ENCODE measurements around the gene MCM3AP. TPM values are rescaled to one million over a fixed set of nuclear protein-coding genes. Genes with fewer than 3 reads are reported as not detected.

Gene MCM3AP
- total and polyA plus RNA-seq, 2 experiments from 2014 or later = 35.4 to 64.8 TPM

GRCh38 chr21:46304955-46305354 is 19.5 kb upstream of the MCM3AP start:
- WGBS (ENCODE audit: low lambda C conversion rate, missing lambda C conversion rate) = 85% methylated on average over 11 of the region's 11 CpGs
- Histone ChIP-seq H4K20me1 (ENCODE audit: insufficient read depth, poor library complexity, severe bottlenecking) (no peaks in the 10 kb centered on the region), H3K36me3 (replicated peaks; ENCODE audit: insufficient read depth, low read depth) (no peaks in the 10 kb centered on the region), H2AFZ (no peak overlapping the region), H3K4me1 (ENCODE audit: insufficient read depth) (no peaks in the 10 kb centered on the region), H3K27me3 (no peaks in the 10 kb centered on the region), H3K4me2 (no peak overlapping the region), H3K9me3 (ENCODE audit: low read depth) (no peaks in the 10 kb centered on the region), H3K79me2 (no peaks in the 10 kb centered on the region), H3K4me3 (no peak overlapping the region), H3K9me2 (replicated peaks; ENCODE audit: insufficient read depth) (no peaks in the 10 kb centered on the region), H3K27ac (no peak overlapping the region)
- no peak for DNase-seq (ENCODE audit: low spot score)
- TF ChIP-seq EZH2 (IDR thresholded peaks at IDR 0.05; ENCODE audit: borderline replicate concordance) (no peak), EZH2phosphoT487 (IDR thresholded peaks at IDR 0.05; ENCODE audit: low read depth, severe bottlenecking, unreplicated experiment) (no peak)
- TF ChIP-seq, protein P1, sequence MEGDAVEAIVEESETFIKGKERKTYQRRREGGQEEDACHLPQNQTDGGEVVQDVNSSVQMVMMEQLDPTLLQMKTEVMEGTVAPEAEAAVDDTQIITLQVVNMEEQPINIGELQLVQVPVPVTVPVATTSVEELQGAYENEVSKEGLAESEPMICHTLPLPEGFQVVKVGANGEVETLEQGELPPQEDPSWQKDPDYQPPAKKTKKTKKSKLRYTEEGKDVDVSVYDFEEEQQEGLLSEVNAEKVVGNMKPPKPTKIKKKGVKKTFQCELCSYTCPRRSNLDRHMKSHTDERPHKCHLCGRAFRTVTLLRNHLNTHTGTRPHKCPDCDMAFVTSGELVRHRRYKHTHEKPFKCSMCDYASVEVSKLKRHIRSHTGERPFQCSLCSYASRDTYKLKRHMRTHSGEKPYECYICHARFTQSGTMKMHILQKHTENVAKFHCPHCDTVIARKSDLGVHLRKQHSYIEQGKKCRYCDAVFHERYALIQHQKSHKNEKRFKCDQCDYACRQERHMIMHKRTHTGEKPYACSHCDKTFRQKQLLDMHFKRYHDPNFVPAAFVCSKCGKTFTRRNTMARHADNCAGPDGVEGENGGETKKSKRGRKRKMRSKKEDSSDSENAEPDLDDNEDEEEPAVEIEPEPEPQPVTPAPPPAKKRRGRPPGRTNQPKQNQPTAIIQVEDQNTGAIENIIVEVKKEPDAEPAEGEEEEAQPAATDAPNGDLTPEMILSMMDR (IDR thresholded peaks at IDR 0.05; ENCODE audit: poor library complexity) = no peak

DNA sequence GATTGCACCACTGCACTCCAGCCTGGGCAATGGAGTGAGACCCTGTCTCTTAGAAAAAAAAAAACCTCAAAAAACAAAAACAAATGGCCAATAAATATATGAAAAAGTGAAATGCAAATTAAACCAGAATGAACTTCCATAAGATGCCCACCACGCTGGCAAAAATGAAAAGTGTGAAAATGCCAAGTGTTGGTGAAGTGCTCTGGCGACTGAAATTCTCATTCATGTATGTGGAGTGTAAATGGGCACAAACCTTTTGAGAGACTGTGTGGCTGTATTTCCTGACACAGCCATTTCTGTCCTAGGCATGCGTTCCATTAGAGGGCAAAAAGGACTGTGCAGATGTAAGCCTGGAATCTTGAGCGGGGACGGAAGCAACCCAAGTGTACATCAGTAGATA is 19.0 kb upstream of the MCM3AP start:
- no peak overlapping the region for H3K4me2 ChIP-seq
- H3K79me2 ChIP-seq = no peaks in the 10 kb centered on the region
- H3K36me3 ChIP-seq (replicated peaks; ENCODE audit: insufficient read depth, low read depth) = no peaks in the 10 kb centered on the region
- no peaks in the 10 kb centered on the region for H3K27me3 ChIP-seq
- TF ChIP-seq, protein P1 (IDR thresholded peaks at IDR 0.05; ENCODE audit: poor library complexity) = no peak
- TF ChIP-seq EZH2 (IDR thresholded peaks at IDR 0.05; ENCODE audit: borderline replicate concordance) (no peak), EZH2phosphoT487 (IDR thresholded peaks at IDR 0.05; ENCODE audit: low read depth, severe bottlenecking, unreplicated experiment) (no peak)
- H3K4me1 ChIP-seq (ENCODE audit: insufficient read depth) = no peaks in the 10 kb centered on the region
- H3K9me3 ChIP-seq (ENCODE audit: low read depth) = no peaks in the 10 kb centered on the region
- no peak overlapping the region for H3K27ac ChIP-seq
- H4K20me1 ChIP-seq (ENCODE audit: insufficient read depth, poor library complexity, severe bottlenecking) = no peaks in the 10 kb centered on the region
- WGBS (ENCODE audit: low lambda C conversion rate, missing lambda C conversion rate) = 97% methylated on average over 5 of the region's 5 CpGs
- no peak overlapping the region for H2AFZ ChIP-seq
- H3K4me3 ChIP-seq = no peak overlapping the region
- no peaks in the 10 kb centered on the region for H3K9me2 ChIP-seq (replicated peaks; ENCODE audit: insufficient read depth)
- no peak for DNase-seq (ENCODE audit: low spot score)

DNA sequence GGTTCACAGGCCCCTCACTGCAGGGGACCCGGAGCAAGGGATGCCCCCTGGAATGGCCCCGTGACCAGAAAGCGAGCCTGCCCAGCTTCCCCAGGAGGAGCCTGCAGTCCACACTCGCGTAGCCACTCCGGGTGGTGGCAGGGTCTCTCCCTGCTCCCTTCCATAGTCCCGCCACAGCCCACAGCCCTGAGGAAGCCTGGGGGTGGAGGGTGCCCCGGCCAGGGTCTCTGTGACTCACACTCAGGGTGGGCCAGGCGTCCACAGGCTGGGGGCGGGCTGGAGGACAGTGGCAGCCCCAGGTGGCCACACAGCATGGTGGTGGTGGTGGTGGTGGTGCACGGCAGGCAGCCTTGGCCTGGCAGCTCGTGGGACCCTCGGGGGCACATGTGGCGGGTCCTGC is 16.3 kb upstream of the MCM3AP start:
- Histone ChIP-seq H3K4me2 (no peak overlapping the region), H3K79me2 (no peaks in the 10 kb centered on the region), H3K4me1 (ENCODE audit: insufficient read depth) (peaks cover 6% of the 10 kb centered on the region), H3K4me3 (no peak overlapping the region), H3K27ac (no peak overlapping the region), H3K27me3 (no peaks in the 10 kb centered on the region), H3K36me3 (replicated peaks; ENCODE audit: insufficient read depth, low read depth) (no peaks in the 10 kb centered on the region), H3K9me3 (ENCODE audit: low read depth) (no peaks in the 10 kb centered on the region), H3K9me2 (replicated peaks; ENCODE audit: insufficient read depth) (no peaks in the 10 kb centered on the region), H2AFZ (no peak overlapping the region), H4K20me1 (ENCODE audit: insufficient read depth, poor library complexity, severe bottlenecking) (no peaks in the 10 kb centered on the region)
- DNase-seq (ENCODE audit: low spot score) = no peak
- TF ChIP-seq EZH2phosphoT487 (IDR thresholded peaks at IDR 0.05; ENCODE audit: low read depth, severe bottlenecking, unreplicated experiment) (no peak), EZH2 (IDR thresholded peaks at IDR 0.05; ENCODE audit: borderline replicate concordance) (no peak)
- TF ChIP-seq, protein P1 (IDR thresholded peaks at IDR 0.05; ENCODE audit: poor library complexity) = no peak
- WGBS (ENCODE audit: low lambda C conversion rate, missing lambda C conversion rate) = 99% methylated on average over 14 of the region's 14 CpGs

DNA sequence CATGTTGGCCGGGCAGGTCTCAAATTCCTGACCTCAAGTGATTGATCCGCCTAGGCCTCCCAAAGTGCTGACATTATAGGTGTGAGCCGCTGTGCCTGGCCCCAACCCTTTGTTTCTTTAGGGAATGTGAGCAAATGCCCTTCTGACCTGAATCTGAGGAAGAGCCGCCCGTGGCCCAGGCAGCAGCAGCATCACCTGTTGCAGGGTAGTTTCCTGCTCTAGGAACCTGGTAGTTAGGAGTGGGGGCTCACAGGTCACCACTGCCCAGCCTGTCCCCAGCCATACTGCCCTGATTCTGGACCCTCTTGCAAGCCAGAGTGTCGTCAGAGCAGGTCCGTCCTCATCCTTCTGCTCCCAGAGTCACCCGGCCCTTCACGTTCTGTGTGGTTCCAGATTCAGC is 13.8 kb upstream of the MCM3AP start:
- H3K27me3 ChIP-seq = no peaks in the 10 kb centered on the region
- no peak overlapping the region for H3K4me2 ChIP-seq
- H3K9me2 ChIP-seq (replicated peaks; ENCODE audit: insufficient read depth) = no peaks in the 10 kb centered on the region
- H3K4me1 ChIP-seq (ENCODE audit: insufficient read depth) = peaks cover 6% of the 10 kb centered on the region
- H3K9me3 ChIP-seq (ENCODE audit: low read depth) = no peaks in the 10 kb centered on the region
- no peaks in the 10 kb centered on the region for H3K79me2 ChIP-seq
- no peaks in the 10 kb centered on the region for H4K20me1 ChIP-seq (ENCODE audit: insufficient read depth, poor library complexity, severe bottlenecking)
- no peaks in the 10 kb centered on the region for H3K36me3 ChIP-seq (replicated peaks; ENCODE audit: insufficient read depth, low read depth)
- WGBS (ENCODE audit: low lambda C conversion rate, missing lambda C conversion rate) = 84% methylated on average over 9 of the region's 9 CpGs
- no peak overlapping the region for H2AFZ ChIP-seq
- no peak for DNase-seq (ENCODE audit: low spot score)
- TF ChIP-seq EZH2 (IDR thresholded peaks at IDR 0.05; ENCODE audit: borderline replicate concordance) = no peak
- TF ChIP-seq EZH2phosphoT487 (IDR thresholded peaks at IDR 0.05; ENCODE audit: low read depth, severe bottlenecking, unreplicated experiment) = no peak
- TF ChIP-seq, protein P1 (IDR thresholded peaks at IDR 0.05; ENCODE audit: poor library complexity) = no peak
- no peak overlapping the region for H3K27ac ChIP-seq
- H3K4me3 ChIP-seq = no peak overlapping the region

All from hepatocyte (in vitro differentiated cells).